Activated CD4-positive, alpha-beta memory T cell treated with anti-CD3 and anti-CD28 coated beads, Interleukin-2, amount 10 ng/mL, durations not matched to agents 7 days and 5 days (primary cell): ENCODE data around the gene DPP6. TPM values are rescaled to one million over a fixed set of nuclear protein-coding genes. Genes with fewer than 3 reads are reported as not detected.

ENCODE experiments used
- CTCF ChIA-PET: fragments of 350-600 bp; sonication (Branson Sonifier 250); formaldehyde crosslinking; loops from one replicate; lab custom pipeline; 2021; ENCODE audit warnings: antibody characterized with exemption, inconsistent platforms; lab: Charles Lee
- POLR2A ChIA-PET: fragments of 350-600 bp; sonication (Branson Sonifier 250); formaldehyde crosslinking; loops from one replicate; lab custom pipeline; 2021; ENCODE audit warnings: antibody characterized with exemption; lab: Charles Lee
- DNase-seq: peaks from one replicate; pipeline ENCODE4 v3.0.0-alpha.2; 2020
- H3K27ac Mint-ChIP-seq: one replicate; pipeline ENCODE4 v1.8.0; 2021; ENCODE audit warnings: mild to moderate bottlenecking, mixed read lengths
- H3K27me3 Mint-ChIP-seq: one replicate; pipeline ENCODE4 v1.8.0; 2021; ENCODE audit warnings: mixed read lengths
- H3K36me3 Mint-ChIP-seq: one replicate; pipeline ENCODE4 v1.8.0; 2021; ENCODE audit warnings: low read depth, mixed read lengths
- H3K4me1 Mint-ChIP-seq: one replicate; pipeline ENCODE4 v1.8.0; 2021; ENCODE audit warnings: mixed read lengths
- H3K4me3 Mint-ChIP-seq: one replicate; pipeline ENCODE4 v1.8.0; 2021; ENCODE audit warnings: mild to moderate bottlenecking, mixed read lengths
- H3K9me3 Mint-ChIP-seq: one replicate; pipeline ENCODE4 v1.8.0; 2021; ENCODE audit warnings: mixed read lengths
- total RNA-seq, 2 experiments: library from RNA; stranded (reverse); gene quantifications; one replicate each; pipeline ENCODE4 v1.2.3, GENCODE V29; 2021

The DPP6 gene
- total RNA-seq, 2 experiments from 2014 or later = not detected

GRCh38 chr7:154186811-154187210, 134.6 kb downstream of the DPP6 start:
- POLR2A ChIA-PET = no interaction called here

DNA sequence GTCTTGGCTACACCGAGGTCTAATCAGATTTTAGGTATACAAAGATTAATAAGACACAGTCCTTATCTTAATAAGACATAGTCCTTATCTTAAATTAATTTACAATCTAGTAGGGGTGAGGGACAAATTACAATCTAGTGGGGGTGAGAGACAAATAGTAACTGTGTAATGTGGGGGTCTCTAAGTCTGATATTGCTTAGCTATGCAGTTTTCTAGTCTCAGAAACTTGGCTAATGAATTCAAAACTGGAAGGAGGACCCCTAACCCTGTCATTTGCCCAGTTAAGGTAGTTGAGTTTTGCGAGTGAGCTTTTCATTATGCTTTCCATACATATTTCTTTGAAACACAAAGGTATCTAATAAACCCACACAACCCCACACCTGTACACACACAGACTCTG, 136.1 kb downstream of the DPP6 start:
- Mint-ChIP-seq H3K9me3 (no peaks in the 10 kb centered on the region), H3K27me3 (no peaks in the 10 kb centered on the region), H3K36me3 (no peaks in the 10 kb centered on the region), H3K4me1 (no peaks in the 10 kb centered on the region), H3K4me3 (no peak overlapping the region), H3K27ac (no peak overlapping the region)
- ChIA-PET POLR2A (no interaction called here), CTCF (no interaction called here)
- DNase-seq = no peak

More at GRCh38 chr7:154186811-154187210, 134.6 kb downstream of the DPP6 start:
- Mint-ChIP-seq H3K4me3 (no peak overlapping the region), H3K27ac (no peak overlapping the region), H3K4me1 (no peaks in the 10 kb centered on the region), H3K9me3 (no peaks in the 10 kb centered on the region), H3K36me3 (no peaks in the 10 kb centered on the region), H3K27me3 (no peaks in the 10 kb centered on the region)
- no peak for DNase-seq
- CTCF ChIA-PET = no interaction called here

DNA sequence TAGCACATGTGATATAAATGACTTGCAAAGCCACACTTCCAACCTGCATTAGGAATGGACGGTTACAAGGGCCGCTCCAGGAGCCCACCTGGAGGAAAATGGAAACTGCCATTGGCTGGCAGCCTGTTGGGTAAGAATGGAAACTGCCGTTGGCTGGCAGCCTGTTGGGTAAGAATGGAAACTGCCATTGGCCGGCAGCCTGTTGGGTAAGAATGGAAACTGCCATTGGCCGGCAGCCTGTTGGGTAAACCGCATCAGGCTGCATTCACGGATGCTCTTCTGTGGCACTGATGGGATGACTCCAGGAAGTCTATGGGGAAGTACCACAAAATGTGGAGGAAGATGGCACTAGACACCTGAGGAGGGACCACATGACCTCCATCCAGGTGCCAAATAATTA, 143.1 kb downstream of the DPP6 start:
- Mint-ChIP-seq H3K27me3 (no peaks in the 10 kb centered on the region), H3K27ac (no peak overlapping the region), H3K4me3 (no peak overlapping the region), H3K36me3 (no peaks in the 10 kb centered on the region), H3K4me1 (no peaks in the 10 kb centered on the region), H3K9me3 (peaks cover 3% of the 10 kb centered on the region)
- no peak for DNase-seq
- POLR2A ChIA-PET = no interaction called here
- CTCF ChIA-PET = no interaction called here

DNA sequence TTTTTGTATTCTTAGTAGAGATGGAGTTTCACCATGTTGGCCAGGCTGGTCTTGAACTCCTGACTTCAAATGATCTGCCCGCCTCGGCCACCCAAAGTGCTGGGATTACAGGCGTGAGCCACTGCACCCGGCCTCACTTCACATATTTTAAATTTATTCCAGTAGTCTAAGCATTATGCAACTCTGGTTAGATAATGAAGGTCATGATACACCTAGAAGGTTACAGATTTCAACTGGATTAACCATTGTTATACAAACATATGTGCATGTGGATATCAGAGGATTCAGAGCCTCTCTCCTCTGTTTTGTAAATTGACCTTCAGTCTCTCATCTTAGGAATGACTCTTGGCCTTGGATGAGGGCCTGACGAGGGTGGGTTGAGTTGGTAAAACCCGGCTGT, 146.3 kb downstream of the DPP6 start:
- POLR2A ChIA-PET = no interaction called here
- Mint-ChIP-seq H3K36me3 (no peaks in the 10 kb centered on the region), H3K4me3 (no peak overlapping the region), H3K9me3 (peaks cover 3% of the 10 kb centered on the region), H3K27ac (no peak overlapping the region), H3K27me3 (no peaks in the 10 kb centered on the region), H3K4me1 (no peaks in the 10 kb centered on the region)
- CTCF ChIA-PET = no interaction called here
- no peak for DNase-seq

- DNase-seq = no peak
- CTCF ChIA-PET = no interaction called here
- H3K27me3 Mint-ChIP-seq = no peaks in the 10 kb centered on the region
- H3K4me3 Mint-ChIP-seq = no peak overlapping the region
- peaks cover 8% of the 10 kb centered on the region for H3K9me3 Mint-ChIP-seq
- H3K27ac Mint-ChIP-seq = no peak overlapping the region
- H3K36me3 Mint-ChIP-seq = no peaks in the 10 kb centered on the region
- POLR2A ChIA-PET = no interaction called here
- H3K4me1 Mint-ChIP-seq = no peaks in the 10 kb centered on the region
These were observed 148.0 kb downstream of the DPP6 start for GRCh38 chr7:154200241-154200640.

DNA sequence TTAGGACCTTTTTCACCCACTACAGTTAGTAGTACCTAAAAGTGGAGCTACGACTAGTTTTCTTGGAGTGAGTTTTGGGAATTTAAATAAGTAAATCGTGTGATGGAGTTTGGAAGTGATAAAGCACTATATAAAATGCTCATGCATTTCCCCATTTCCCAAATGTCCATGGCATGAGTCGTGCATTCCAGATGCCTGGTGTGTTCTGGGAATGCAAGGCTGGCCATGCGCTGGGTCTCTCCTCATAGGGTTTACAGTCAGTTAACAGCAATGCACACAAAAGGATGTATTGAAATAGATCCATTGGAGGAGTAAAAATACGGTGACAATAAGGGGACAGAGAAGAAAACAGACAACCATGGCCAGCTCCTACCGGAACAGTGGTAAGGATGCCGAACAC, 149.8 kb downstream of the DPP6 start:
- no peak overlapping the region for H3K27ac Mint-ChIP-seq
- H3K4me1 Mint-ChIP-seq = no peaks in the 10 kb centered on the region
- ChIA-PET POLR2A (no interaction called here), CTCF (no interaction called here)
- no peak overlapping the region for H3K4me3 Mint-ChIP-seq
- no peaks in the 10 kb centered on the region for H3K36me3 Mint-ChIP-seq
- peaks cover 8% of the 10 kb centered on the region for H3K9me3 Mint-ChIP-seq
- H3K27me3 Mint-ChIP-seq = no peaks in the 10 kb centered on the region
- no peak for DNase-seq

- ChIA-PET POLR2A (no interaction called here), CTCF (no interaction called here)
- Mint-ChIP-seq H3K27me3 (no peaks in the 10 kb centered on the region), H3K9me3 (peaks cover 11% of the 10 kb centered on the region), H3K27ac (no peak overlapping the region), H3K36me3 (no peaks in the 10 kb centered on the region), H3K4me1 (no peaks in the 10 kb centered on the region), H3K4me3 (no peak overlapping the region)
- DNase-seq = no peak
These were observed 151.8 kb downstream of the DPP6 start for GRCh38 chr7:154204046-154204445.

DNA sequence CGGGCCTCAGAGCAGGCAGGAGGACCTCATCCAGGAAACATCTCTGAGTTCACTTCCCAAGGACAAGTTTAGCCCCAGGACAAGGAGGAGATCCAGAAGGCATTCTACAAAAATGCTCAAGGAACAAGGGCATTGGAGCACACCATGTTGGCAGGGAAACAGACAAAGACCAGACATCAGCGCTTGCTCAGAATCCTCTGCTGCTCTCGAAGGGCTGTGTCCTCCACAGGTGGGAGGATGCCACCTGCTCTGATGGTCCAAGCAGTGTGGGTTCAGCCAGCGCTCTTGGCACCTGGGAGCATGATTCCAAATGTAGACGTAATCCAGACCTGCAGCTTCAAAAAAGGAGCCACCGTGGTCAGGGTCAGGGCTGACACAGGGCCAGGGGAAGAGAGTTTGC, 160.7 kb downstream of the DPP6 start:
- Mint-ChIP-seq H3K27me3 (no peaks in the 10 kb centered on the region), H3K36me3 (no peaks in the 10 kb centered on the region), H3K4me3 (no peak overlapping the region), H3K27ac (no peak overlapping the region), H3K4me1 (no peaks in the 10 kb centered on the region), H3K9me3 (peaks cover 4% of the 10 kb centered on the region)
- no peak for DNase-seq
- POLR2A ChIA-PET = no interaction called here
- CTCF ChIA-PET = no interaction called here

DNA sequence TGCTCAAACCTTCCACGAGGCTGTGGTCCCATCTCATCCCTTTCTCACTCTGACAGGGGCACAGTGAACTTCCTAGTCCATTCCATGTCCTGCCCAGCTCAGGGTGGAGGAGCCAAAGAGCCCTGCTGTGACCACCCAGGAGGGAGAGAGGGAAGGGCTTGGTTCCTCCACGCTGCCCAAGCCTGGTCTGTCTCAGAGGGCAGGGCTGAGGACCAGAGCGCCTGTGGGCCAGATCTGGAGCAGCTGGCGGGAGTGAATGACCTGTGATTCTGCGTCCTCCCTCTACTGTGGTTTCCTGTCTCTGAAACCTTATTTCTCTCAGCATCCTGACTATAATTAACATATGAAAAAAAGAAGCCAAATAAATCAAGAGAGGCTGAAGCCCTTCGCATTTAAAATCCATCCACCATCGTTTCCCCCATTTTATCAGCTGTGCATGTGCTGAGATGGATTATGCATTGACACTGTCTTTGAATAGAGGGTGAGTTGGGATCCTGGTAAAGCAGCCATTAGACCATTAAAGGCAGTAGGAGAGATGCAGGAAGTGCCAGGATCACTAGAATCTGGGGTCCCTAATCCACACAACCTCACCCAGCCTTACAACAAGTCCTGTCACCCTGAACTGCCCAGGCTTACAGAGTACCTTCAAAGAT, 165.6 kb downstream of the DPP6 start:
- no peak for DNase-seq
- no peaks in the 10 kb centered on the region for H3K36me3 Mint-ChIP-seq
- H3K4me1 Mint-ChIP-seq = no peaks in the 10 kb centered on the region
- H3K4me3 Mint-ChIP-seq = no peak overlapping the region
- no peak overlapping the region for H3K27ac Mint-ChIP-seq
- H3K27me3 Mint-ChIP-seq = no peaks in the 10 kb centered on the region
- H3K9me3 Mint-ChIP-seq = peaks cover 9% of the 10 kb centered on the region
- POLR2A ChIA-PET = no interaction called here
- CTCF ChIA-PET = no interaction called here

DNA sequence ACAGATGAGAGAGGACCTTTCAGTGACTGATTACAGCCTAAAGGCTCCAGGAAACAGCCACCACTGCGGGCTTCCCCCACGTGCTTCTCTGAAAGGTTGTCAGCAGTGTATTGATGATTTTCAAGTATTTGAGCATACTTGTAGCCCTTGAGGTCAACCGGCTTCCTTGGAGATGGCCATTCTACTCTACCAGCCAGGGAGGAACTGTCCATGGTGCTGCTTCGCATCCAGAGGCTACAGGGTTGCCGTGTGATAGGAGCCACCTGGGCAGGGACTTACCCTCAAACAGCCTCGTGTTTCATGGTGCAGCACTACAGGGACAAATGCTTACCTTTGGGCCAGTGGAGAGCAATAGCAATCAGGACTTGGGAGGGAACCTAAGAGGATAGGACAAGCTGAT, 179.5 kb downstream of the DPP6 start:
- no peak overlapping the region for H3K4me3 Mint-ChIP-seq
- H3K4me1 Mint-ChIP-seq = no peaks in the 10 kb centered on the region
- no peak for DNase-seq
- no peaks in the 10 kb centered on the region for H3K36me3 Mint-ChIP-seq
- ChIA-PET POLR2A (no interaction called here), CTCF (no interaction called here)
- H3K27me3 Mint-ChIP-seq = no peaks in the 10 kb centered on the region
- H3K27ac Mint-ChIP-seq = no peak overlapping the region
- H3K9me3 Mint-ChIP-seq = peaks cover 13% of the 10 kb centered on the region

GRCh38 chr7:154232700-154233099, 180.5 kb downstream of the DPP6 start:
- Mint-ChIP-seq H3K9me3 (peaks cover 13% of the 10 kb centered on the region), H3K36me3 (no peaks in the 10 kb centered on the region), H3K27me3 (no peaks in the 10 kb centered on the region), H3K27ac (no peak overlapping the region), H3K4me3 (no peak overlapping the region), H3K4me1 (no peaks in the 10 kb centered on the region)
- DNase-seq = no peak
- ChIA-PET CTCF (no interaction called here), POLR2A (no interaction called here)

GRCh38 chr7:154241988-154242387, 189.8 kb downstream of the DPP6 start:
- CTCF ChIA-PET = no interaction called here
- DNase-seq = no peak
- no peak overlapping the region for H3K4me3 Mint-ChIP-seq
- H3K4me1 Mint-ChIP-seq = no peaks in the 10 kb centered on the region
- no peak overlapping the region for H3K27ac Mint-ChIP-seq
- H3K27me3 Mint-ChIP-seq = no peaks in the 10 kb centered on the region
- H3K9me3 Mint-ChIP-seq = peaks cover 10% of the 10 kb centered on the region
- H3K36me3 Mint-ChIP-seq = no peaks in the 10 kb centered on the region
- POLR2A ChIA-PET = no interaction called here

- no peak overlapping the region for H3K27ac Mint-ChIP-seq
- H3K27me3 Mint-ChIP-seq = no peaks in the 10 kb centered on the region
- DNase-seq = no peak
- H3K36me3 Mint-ChIP-seq = no peaks in the 10 kb centered on the region
- ChIA-PET CTCF (no interaction called here), POLR2A (no interaction called here)
- H3K4me3 Mint-ChIP-seq = no peak overlapping the region
- no peaks in the 10 kb centered on the region for H3K4me1 Mint-ChIP-seq
- peaks cover 10% of the 10 kb centered on the region for H3K9me3 Mint-ChIP-seq
These were observed 190.5 kb downstream of the DPP6 start for GRCh38 chr7:154242709-154243108.

- Mint-ChIP-seq H3K27ac (no peak overlapping the region), H3K4me3 (no peak overlapping the region), H3K36me3 (no peaks in the 10 kb centered on the region), H3K9me3 (peaks cover 3% of the 10 kb centered on the region), H3K4me1 (no peaks in the 10 kb centered on the region), H3K27me3 (no peaks in the 10 kb centered on the region)
- DNase-seq = no peak
- POLR2A ChIA-PET = no interaction called here
- CTCF ChIA-PET = no interaction called here
These were observed 199.8 kb downstream of the DPP6 start for GRCh38 chr7:154252046-154252445.
